PC-3 (cell line): ENCODE measurements around the gene KRT40.

Source experiments
- EZH2 ChIP-seq: fragments of 300-600 bp; sonication (generic); IDR thresholded peaks from one replicate; pipeline ENCODE4 v1.6.1; 2017; ENCODE audit warnings: antibody characterized with exemption, mild to moderate bottlenecking, low read length; ENCODE audit not compliant: unreplicated experiment
- EZH2phosphoT487 ChIP-seq: fragments of 300-600 bp; sonication (generic); IDR thresholded peaks from 2 replicates; pipeline ENCODE4 v1.6.1; 2018; ENCODE audit warnings: mild to moderate bottlenecking, antibody characterized with exemption, low read length, borderline replicate concordance
- TF ChIP-seq, protein P1 (sequence below): fragments of 300-600 bp; sonication (generic); conservative IDR thresholded peaks from 2 replicates; pipeline ENCODE4 v1.5.1; 2017; ENCODE audit warnings: antibody characterized with exemption, low read depth, mild to moderate bottlenecking, low read length

DNA sequence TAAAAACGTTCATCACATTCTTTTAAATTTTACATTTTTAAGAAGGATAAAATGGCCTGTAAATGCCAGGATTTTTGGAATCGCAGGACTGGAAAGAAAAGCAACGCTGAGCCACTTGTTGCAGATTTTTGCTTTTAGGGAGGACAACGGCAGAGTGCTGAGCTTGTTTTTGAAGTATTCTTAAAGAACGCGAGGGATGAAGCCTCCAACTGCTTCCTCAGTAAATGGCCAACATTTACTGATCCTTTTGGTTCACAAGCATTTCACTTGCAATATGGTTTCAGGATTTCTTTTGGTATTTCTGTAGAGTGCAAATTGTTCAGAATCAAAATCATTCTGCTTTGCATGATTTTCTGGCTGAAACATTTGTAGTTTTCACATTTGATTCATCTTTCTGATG, 43.9 kb downstream of the KRT40 start:
- TF ChIP-seq EZH2 (no peak), EZH2phosphoT487 (no peak)
- TF ChIP-seq, protein P1, sequence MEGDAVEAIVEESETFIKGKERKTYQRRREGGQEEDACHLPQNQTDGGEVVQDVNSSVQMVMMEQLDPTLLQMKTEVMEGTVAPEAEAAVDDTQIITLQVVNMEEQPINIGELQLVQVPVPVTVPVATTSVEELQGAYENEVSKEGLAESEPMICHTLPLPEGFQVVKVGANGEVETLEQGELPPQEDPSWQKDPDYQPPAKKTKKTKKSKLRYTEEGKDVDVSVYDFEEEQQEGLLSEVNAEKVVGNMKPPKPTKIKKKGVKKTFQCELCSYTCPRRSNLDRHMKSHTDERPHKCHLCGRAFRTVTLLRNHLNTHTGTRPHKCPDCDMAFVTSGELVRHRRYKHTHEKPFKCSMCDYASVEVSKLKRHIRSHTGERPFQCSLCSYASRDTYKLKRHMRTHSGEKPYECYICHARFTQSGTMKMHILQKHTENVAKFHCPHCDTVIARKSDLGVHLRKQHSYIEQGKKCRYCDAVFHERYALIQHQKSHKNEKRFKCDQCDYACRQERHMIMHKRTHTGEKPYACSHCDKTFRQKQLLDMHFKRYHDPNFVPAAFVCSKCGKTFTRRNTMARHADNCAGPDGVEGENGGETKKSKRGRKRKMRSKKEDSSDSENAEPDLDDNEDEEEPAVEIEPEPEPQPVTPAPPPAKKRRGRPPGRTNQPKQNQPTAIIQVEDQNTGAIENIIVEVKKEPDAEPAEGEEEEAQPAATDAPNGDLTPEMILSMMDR: no peak
